GM19238 (cell line): Measurements from ENCODE around the gene DPF1.
"Not testable (repeated sequence)": the region's sequence is repeated elsewhere in the genome, so short reads cannot be mapped to it uniquely, and the experiment has no call there.

Experiments
- DNase-seq: peaks from one replicate; pipeline ENCODE4 v3.0.0; 2011; ENCODE audit warnings: low spot score; ENCODE audit not compliant: insufficient read length

The DPF1 gene

DNA sequence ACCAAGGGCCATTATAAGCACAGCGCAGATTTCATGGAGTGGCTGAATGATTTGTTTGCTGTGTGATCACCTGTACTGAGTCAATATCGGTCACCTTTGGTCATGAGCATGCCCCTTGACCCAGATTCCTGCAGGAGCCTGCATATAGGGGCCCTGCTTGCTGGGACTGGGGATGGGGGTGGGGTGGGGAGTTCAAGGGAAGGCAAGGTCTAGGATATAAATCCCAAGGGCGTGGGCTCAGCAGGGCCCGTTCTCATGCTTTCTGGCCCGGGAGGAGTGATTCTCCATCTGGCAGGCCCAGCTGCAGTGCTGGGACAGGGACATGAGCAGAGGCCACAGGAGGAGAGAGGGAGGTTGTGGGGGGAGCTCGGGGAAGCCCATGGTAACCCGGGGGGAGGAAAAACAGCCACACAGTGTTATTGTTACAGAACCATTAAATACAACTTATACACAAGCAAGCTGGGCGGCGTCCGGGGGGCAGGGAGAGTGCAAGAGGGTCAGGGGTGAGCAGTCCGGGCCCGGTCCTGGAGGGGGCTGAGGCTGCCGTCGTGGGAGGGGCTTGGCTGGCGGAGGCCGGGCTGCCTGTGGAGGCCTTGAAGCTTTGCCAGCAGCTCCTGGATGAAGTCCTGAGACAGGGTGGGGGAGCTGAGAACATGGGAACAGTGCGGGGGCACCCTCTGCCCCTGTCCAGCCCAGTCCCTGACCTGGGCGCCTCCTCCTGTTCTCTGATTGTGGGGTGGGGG is 27.0 kb upstream of the DPF1 start:
- DNase-seq = no peak

DNA sequence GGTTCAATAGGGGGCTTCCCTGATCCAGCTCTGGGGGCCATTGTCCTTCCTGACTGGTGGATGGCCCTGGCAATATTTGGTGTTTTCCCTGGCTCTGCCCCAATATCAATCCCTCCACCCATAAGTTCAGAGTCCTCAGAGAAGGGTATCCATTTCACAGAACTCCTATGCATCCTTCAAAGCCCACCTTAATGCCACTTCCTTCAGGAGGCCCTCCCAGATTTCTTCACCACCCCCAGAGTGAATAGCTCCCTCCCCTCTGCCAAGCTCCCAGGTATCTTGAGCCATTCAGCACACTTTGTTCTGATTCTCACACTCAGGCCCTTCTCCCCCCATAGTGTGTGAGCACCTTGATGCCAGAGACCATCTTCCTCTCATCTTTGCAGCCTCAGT is 26.4 kb upstream of the DPF1 start:
- no peak for DNase-seq

DNA sequence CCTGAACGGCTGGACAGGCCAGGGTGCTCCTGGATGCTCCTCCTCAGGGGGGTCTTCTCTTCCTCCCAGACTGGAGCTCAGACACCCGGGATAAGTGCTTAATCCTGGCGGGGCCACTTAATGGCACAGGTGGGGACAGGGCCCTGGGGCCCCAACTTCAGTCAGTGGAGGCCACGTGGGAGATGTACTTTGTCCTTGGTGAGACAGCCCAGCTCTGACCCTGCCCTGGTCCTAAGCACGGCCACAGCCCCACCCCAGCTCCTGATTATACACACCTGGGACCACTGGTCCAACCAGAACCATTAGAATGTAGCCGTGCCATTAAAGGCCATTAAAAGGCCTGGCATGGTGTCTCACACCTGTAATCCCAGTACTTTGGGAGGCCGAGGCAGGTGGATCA is 24.4 kb upstream of the DPF1 start:
- DNase-seq = no peak

DNA sequence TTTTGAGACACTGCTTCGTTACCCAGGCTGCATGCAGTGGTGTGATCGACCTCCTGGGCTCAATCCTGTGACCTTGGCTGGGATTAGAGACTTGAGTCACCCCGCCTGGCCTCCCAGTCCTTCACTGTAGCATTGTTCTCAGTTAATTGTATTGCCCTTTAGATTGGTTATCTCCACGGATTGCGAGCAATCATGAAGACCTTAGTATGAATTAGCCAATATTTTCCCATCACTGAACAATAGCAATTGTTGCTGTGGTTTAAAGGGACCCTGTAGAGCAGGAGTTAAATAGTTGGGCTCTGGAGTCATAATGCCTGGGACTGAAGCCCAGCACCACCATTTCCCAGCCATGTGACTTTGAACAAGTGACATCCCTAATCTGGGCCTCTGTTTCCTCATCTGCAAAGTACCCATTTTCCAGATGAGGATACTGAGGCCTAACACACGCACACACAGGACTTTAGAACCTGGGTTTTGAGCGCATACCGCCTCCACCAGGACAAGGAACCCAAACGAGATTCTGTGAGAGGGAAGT is 23.8 kb upstream of the DPF1 start:
- no peak for DNase-seq

DNA sequence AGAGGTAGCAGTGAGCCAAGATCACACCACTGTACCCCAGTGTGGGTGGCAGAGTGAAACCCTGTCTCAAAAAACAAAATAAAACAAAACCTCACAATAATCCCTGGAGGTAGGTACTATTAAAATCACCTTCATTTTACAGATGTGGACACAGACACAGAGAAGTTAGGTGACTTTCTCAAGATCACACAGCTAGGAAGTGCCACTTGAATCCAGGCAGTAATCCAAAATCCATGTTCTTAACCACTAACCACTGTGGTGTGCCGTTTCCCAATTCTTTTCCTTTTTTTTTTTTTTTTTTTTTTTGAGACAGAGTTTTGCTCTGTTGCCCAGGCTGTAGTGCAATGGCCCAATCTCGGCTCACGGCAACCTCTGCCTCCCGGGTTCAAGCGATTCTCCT is 23.1 kb upstream of the DPF1 start:
- no peak for DNase-seq

DNA sequence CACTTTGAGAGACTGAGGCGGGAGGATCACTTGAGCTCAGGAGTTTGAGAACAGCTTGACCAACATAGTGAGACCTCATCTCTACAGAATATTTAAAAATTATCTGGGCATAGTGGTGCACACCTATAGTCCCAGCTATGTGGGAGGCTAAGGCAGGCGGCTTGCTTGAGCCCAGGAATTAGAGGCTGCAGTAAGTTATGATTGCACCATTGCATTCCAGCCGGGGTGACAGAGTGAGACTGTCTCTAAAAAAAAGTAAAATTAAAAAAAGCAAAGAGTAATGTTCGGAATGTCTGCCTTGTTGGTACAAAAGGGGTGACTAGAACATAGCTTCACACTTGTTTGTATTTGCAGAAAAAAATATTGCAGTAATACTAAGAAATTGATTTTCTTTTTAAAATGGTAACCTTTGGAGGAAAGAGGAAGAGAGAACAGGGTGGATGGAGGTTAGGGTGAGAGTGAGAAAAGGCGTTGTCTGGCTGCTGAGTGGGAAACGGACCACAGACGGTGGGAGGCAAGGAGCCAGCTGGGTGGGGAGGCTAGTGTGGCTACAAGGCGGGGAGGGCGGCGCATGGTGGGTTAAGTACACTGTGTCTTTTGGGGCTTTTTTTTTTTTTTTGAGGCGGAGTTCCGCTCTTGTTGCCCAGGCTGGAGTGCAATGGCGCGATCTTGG is 21.9 kb upstream of the DPF1 start:
- DNase-seq = no peak

DNA sequence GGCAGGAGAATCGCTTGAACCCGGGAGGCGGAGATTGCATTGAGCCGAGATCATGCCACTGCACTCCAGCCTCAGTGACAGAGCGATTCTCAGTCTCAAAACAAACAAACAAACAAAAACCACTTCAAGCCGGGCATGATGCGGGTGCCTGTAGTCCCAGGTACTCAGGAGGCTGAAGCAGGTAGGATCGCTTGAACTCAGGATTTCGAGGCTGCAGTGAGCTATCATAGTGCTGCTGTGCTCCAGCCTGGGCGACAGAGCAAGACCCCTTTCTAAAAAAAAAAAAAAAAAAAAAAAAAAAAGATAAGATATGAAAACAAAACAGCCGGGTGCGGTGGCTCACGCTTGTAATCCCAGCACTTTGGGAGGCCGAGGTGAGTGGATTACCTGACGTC is 19.3 kb upstream of the DPF1 start:
- DNase-seq = no peak

DNA sequence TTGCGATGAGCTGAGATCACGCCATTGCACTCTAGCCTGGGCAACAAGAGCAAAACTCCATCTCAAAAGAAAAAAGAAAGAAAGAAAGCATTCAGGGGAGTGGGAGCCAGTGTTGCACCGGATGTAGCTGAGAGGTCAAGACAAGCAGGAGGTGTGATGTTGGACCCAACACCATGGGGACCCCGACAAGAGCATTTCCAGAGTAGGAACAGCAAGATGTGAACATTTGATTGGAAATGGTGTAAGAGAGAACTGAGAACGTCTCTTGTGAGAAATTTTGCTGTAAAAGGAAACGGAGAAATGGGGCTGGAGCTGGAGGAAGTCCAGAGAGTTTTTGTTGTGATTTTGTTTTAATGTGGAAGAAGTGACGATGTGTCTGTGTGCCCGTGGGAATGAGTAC is 15.8 kb upstream of the DPF1 start:
- DNase-seq = no peak

DNA sequence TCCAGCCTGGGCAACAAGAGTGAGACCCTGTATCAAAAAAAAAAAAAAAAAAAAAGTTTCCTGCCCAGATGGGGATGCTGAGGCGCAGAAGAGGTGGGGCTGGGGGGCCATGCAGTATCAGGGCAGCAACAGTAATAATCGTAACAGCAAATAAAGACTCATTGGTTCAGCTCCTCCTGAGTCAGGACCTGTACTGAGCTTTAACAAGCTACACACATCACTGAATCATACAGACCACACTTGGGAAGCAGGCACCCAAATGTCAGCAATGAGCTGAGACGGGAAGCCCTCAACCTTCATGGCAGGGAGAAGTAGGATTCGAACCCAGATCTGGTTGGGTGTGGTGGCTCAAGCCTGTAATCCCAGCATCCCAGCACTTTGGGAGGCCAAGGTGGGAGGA is 10.6 kb upstream of the DPF1 start:
- no peak for DNase-seq

DNA sequence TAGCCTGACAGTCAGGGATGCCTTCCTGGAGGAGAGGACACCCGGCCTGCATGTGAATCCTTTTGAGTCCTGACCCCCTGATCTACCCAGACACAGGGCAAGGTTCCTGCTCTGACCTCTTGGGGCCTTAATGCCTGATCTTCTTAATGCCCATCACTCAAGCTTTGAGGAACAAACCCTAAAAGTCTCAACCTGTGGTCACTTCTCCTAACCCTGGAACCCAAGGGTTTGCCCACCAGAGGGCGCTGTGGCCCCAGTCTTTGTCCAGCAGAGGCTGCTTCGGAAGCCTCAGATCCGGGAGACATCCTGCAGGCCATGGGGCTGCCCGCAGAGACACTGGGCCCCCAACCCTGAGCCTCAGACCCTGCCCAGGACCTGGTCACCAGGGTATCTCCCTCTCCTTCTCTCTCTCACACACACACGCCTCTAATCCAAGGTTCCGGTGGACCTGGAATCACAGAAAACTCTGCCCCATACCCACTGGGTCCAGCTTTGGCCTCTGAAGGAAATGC is 9.8 kb upstream of the DPF1 start:
- peak; percentile 76 for DNase-seq

DNA sequence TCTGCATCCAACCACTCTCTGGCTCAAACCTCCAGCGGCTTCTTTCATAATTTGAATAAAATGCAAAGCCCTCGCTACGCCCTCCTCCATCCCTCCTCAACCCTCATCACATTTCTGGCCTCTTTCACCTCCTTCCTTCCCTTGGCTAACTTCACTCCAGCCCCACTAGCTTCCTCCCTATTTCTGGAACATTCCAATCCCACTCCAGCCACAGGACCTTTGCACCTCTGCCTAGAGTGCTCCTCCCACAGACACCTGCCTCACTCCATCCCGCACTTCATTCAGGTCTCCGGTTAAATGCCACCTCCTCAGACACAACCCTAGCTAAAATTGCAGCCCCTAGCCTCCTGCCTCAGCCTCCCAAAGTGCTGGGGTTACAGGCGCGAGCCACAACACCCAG is 7.9 kb upstream of the DPF1 start:
- no peak for DNase-seq

DNA sequence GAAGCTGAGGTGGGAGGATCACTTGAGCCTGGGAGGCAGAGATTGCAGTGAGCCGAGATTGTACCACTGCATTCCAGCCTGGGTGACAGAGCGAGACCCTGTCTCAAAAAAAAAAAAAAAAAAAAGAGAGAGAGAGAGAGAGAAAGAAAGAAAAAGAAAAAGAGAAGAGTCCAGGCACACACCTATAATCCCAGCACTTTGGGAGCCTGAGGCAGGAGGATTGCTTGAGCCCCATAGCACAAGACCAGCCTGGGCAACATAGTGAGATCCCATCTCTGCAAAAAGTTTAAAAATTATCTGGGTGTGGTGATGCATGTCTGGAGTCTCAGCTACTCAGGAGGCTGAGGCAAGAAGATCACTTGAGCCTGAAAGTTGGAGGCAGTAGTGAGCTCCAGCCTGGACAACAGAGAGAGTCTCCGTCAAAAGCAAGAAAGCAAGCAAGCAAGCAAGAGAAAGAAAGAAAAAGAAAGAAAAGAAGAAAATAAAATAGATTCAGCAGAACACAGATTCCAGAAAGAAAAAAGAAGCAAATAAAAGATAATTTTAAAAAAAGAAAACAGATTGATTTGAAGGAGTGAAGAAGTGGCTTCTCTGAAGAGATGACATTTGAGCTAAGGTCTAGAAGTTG is 6.6 kb upstream of the DPF1 start:
- not testable (repeated sequence) for DNase-seq

DNA sequence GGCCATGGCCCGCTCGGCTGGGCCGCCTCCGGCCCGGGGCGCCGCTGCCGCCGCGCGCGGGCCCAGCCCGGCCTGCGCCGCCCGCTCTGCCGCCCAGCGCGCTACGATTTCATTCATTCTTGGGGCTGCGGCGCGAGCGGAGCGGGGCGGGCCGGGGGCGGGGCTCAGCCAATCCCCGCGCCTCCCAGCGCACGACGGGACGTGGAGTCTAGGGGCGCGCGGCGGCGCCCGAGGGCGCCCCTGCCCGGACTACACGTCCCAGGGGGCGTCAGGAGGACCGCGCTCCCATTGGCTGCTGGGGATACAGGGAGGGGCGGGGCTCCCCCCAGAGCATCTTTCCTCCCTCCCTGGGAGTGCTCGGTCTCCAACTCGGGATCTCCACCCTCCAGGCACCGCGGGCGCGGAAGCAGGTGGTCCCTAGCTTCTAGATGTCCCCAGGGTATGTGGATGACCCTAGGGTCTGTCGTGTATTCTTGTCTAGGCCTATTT is 5.6 kb upstream of the DPF1 start:
- DNase-seq = peak; percentile 85

DNA sequence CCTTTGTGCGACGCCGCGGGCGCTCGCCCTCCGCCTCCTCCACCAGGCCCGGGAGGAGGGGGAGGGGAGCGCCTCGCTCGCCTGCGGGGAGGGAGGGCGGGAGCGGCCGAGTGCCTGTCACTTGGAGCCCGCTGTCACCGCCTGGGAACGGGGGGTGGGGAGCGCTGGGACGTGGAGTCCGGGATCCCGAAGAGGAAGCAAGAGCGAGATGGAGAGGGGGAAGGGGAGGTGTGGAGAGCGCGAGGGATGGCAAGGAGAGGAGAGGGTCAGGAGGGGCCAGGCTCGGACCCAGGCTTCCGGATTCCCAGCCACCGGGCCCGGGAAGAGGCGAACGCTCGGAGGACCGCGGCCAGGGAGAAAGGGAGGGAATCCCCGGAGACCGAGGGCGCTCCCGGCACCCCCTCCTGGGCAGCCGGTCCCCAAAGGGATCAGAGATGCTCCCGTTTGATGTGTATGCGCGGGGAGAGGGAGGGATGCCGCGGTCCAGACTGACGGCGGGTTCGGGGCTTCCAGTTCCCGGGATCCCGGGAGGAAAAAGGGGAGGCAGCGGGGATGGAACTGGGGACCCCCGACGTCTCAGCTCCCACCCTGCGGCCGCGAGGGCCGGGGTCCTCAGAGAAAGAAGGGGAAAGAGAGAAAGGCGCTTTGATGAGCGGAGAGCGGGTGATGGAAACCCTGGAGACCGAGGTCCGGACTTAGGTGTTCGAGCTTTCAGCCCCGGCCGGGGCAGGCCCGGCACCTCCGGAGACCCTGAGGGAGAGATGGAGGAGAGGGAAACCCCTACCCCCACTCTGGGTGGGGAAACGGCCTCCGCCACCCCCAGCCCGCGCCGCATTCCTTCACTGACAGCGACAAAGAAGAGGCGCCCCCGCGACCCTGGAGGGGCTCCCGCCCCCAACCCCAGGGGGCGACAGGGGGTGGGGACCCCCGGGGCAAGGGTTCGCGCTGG is 4.7 kb upstream of the DPF1 start:
- DNase-seq = no peak

DNA sequence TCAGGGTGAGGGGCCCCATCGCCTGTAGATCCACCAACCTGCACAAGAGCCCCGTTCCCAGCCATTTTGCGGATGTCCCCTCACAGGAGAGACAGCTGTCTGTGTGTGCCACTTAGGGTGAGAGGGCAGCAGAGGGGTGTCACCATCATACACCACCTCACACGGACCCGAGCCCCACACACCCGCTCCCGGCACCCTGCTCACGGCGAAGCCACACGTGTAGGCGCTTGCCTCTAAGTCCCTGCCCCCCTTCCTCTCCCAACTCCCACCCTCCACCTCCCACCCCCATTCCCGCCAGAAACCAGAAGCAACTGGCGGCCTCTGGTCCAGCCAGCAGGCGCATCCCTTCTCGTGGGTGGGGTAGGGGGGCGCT is 4.0 kb upstream of the DPF1 start:
- no peak for DNase-seq

DNA sequence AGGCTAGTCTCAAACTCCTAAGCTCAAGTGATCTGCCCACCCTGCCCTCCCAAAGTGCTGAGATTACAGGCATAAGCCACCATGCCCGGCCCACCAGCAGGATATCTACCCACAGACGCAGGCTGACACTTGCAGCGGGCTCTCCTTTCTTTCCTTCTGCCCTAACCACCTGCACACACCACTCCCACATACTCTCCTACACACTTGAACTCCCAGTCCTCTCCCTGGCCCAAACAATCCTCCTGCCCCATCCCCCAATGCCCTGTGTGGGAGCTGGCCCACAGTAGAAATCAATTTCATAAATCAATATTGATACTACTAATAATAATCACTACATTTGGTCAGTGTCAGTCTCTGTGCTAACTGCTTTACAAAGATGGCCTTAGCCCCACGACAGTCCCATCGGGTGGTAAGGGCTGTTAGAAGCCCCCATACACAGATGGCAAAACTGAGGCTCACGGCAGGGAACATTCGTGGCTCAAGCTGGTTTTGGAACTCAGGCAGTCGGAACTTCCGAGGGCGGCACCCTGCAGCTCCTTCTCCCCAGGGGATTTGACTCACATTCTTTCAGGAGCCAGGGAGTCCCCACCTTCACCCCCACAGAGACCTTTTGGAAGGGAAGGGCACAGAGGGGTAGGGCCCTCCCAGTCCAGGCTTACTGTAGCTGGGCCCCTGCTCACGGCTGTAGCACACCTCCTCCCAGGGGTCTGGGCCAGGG is 3.4 kb upstream of the DPF1 start:
- DNase-seq = no peak

DNA sequence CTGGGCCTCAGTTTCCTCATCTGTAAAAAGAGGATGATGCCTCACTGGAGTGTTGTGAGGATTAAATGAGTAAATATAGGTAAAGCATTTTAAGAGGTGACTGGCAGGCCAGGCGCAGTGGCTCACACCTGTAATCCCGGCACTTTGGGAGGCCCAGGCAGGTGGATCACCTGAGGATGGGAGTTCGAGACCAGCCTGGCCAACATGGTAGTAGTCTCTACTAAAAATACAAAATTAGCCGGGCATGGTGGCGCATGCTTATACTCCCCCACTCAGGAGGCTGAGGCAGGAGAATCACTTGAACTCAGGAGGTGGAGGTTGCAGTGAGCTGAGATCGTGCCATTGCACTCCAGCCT is 819 bp upstream of the DPF1 start:
- not testable (repeated sequence) for DNase-seq

DNA sequence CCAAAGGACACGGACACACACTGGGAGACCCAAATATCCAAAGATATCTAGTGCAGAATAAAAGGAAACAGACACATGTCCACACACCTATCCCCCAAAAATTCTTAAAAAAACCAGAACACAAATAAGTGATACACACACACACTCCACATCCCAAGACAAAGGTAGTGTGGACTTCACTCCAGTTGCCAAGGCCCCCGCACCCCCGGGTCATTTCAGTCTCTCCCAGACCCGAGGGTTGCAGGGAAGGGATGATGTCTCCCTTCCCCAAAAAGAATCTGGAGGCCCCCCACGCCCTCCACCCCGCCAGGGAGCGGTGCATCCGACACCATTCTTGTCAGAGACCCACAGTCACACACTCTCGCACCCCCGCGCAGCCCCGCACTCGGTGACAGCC is 407 bp downstream of the DPF1 start:
- no peak for DNase-seq

DNA sequence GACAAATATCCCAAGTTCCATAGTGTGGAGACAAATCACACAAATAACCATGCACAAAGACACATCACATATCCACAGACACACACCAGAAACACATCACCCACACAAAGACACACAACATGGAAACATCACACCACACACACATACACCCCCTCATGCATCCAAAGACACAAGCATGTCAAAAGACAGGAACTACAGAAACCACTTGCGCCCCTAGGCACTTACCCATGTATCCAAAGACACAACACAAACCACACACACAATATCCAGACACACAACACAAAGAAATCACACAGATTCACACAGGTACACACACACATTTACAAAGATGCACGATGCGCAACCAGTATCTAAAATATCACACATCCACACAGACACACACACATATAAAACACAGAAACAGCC is 901 bp downstream of the DPF1 start:
- DNase-seq = no peak
